Endothelial cell of umbilical vein (primary cell): ENCODE measurements around the gene KLHL26. TPM values are rescaled to one million over a fixed set of nuclear protein-coding genes. Genes with fewer than 3 reads are reported as not detected.

Experiments used
- BruUV-seq: library from RNA; stranded (reverse); fragments of 400-500 nt; replicated peaks from 2 replicates; lab custom pipeline; 2021; lab: Mats Ljungman, UMichigan
- CTCF ChIA-PET: fragments of 300-600, 350-600 bp; sonication (Branson Sonifier 250); formaldehyde crosslinking; loops from one replicate; lab custom pipeline; 2021; ENCODE audit warnings: antibody characterized with exemption, inconsistent platforms; lab: Charles Lee
- POLR2A ChIA-PET: fragments of 300-600, 350-600 bp; sonication (Branson Sonifier 250); formaldehyde crosslinking; loops from one replicate; lab custom pipeline; 2021; ENCODE audit warnings: antibody characterized with exemption, inconsistent platforms; lab: Charles Lee
- DNase-seq: peaks from one replicate; pipeline ENCODE4 v3.0.0-alpha.2; 2011; ENCODE audit warnings: low read depth, low spot score
- FAIRE-seq: peaks from 2 replicates; lab custom pipeline; 2011; peaks lifted over from hg19 to GRCh38; lab: Jason Lieb, UNC
- H2AFZ ChIP-seq: 2 replicates; pipeline ENCODE4 v1.6.0; 2012; ENCODE audit warnings: low read depth, low read length, control low read depth, inconsistent platforms
- H3K27ac ChIP-seq: 2 replicates; pipeline ENCODE4 v1.5.1; 2011; ENCODE audit warnings: low read depth, mild to moderate bottlenecking, control low read depth, low read length, moderate library complexity; ENCODE audit not compliant: insufficient read depth
- H3K27me3 ChIP-seq, 2 experiments: 2 replicates each; pipeline versions ENCODE4 v1.6.0 to v1.6.1; 2011; ENCODE audit warnings: low read length in 2 of 2, mixed read lengths in 1 of 2; ENCODE audit not compliant: control insufficient read depth in 2 of 2, insufficient read depth in 2 of 2
- H3K36me3 ChIP-seq, 2 experiments: 2 replicates in 1 of 2; 3 replicates in 1 of 2; pipeline ENCODE4 v1.5.1; 2011; ENCODE audit warnings: low read length in 2 of 2, mild to moderate bottlenecking in 1 of 2, moderate library complexity in 1 of 2; ENCODE audit not compliant: control insufficient read depth in 2 of 2, insufficient read depth in 2 of 2; ENCODE audit errors: extremely low read depth in 1 of 2
- H3K4me1 ChIP-seq: 3 replicates; pipeline ENCODE4 v1.5.1; 2011; ENCODE audit warnings: mild to moderate bottlenecking, low read length; ENCODE audit not compliant: control insufficient read depth, insufficient read depth; ENCODE audit errors: extremely low read depth
- H3K4me2 ChIP-seq: 2 replicates; pipeline ENCODE4 v1.6.1; 2011; ENCODE audit warnings: low read length, control low read depth, mixed read lengths; ENCODE audit not compliant: insufficient read depth
- H3K4me3 ChIP-seq, 3 experiments: fragments of 200-600 bp in 1 of 3; sonication (generic), shearing (Covaris generic) in 1 of 3; replicated peaks in 1 of 3; 2 replicates each; pipeline ENCODE4 v1.5.1; 2011 to 2016; ENCODE audit warnings: control low read depth in 3 of 3, low read length in 3 of 3, mild to moderate bottlenecking in 2 of 3, inconsistent platforms in 1 of 3, low read depth in 1 of 3, moderate library complexity in 1 of 3; ENCODE audit not compliant: insufficient read depth in 1 of 3
- H3K79me2 ChIP-seq: 2 replicates; pipeline ENCODE4 v1.6.0; 2012; ENCODE audit warnings: low read length, inconsistent platforms; ENCODE audit not compliant: control insufficient read depth, insufficient read depth
- H3K9ac ChIP-seq: replicated peaks from 2 replicates; pipeline ENCODE3; 2011; ENCODE audit warnings: low read length, control low read depth; ENCODE audit not compliant: insufficient read depth; ENCODE audit errors: extremely low read depth
- H3K9me1 ChIP-seq: replicated peaks from 3 replicates; pipeline ENCODE4 v1.6.0; 2011; ENCODE audit warnings: mild to moderate bottlenecking, low read length; ENCODE audit not compliant: control insufficient read depth, insufficient read depth; ENCODE audit errors: extremely low read depth
- H3K9me3 ChIP-seq: replicated peaks from 2 replicates; pipeline ENCODE4 v1.5.1; 2012; ENCODE audit warnings: low read length, inconsistent platforms; ENCODE audit not compliant: control insufficient read depth, insufficient read depth
- H4K20me1 ChIP-seq: replicated peaks from 2 replicates; pipeline ENCODE3; 2011; ENCODE audit warnings: mild to moderate bottlenecking, low read length; ENCODE audit not compliant: control insufficient read depth, insufficient read depth; ENCODE audit errors: extremely low read depth
- CTCF ChIP-seq, 2 donors: IDR thresholded peaks; 1 replicate in 1 of 2; 2 replicates in 1 of 2; pipeline ENCODE4 v1.5.1; 2011; ENCODE audit warnings: low read length in 2 of 2, mild to moderate bottlenecking in 2 of 2, moderate library complexity in 2 of 2, control low read depth in 1 of 2, inconsistent platforms in 1 of 2, low read depth in 1 of 2; ENCODE audit not compliant: insufficient read depth in 1 of 2; ENCODE audit errors: extremely low read depth in 1 of 2
- EZH2 ChIP-seq: IDR thresholded peaks from 2 replicates; pipeline ENCODE4 v1.6.1; 2012; ENCODE audit warnings: borderline replicate concordance, low read depth, mild to moderate bottlenecking, moderate library complexity, low read length, inconsistent platforms; ENCODE audit not compliant: severe bottlenecking
- FOS ChIP-seq: IDR thresholded peaks from 2 replicates; pipeline ENCODE4 v1.6.1; 2011; ENCODE audit warnings: mild to moderate bottlenecking, low read length, moderate library complexity, borderline replicate concordance; ENCODE audit not compliant: insufficient read depth
- GATA2 ChIP-seq: IDR thresholded peaks from 2 replicates; pipeline ENCODE4 v1.7.0; 2011; ENCODE audit warnings: low read depth, mild to moderate bottlenecking, moderate library complexity, mixed read lengths, low read length; ENCODE audit not compliant: insufficient read length, insufficient read depth
- JUN ChIP-seq: IDR thresholded peaks from 2 replicates; pipeline ENCODE4 v1.6.1; 2011; ENCODE audit warnings: borderline replicate concordance, low read depth; ENCODE audit not compliant: insufficient read length, insufficient read depth
- MYC ChIP-seq: IDR thresholded peaks from one replicate; pipeline ENCODE4 v1.6.1; 2011; ENCODE audit warnings: mild to moderate bottlenecking, low read depth, low read length
- POLR2A ChIP-seq: IDR thresholded peaks from 2 replicates; pipeline ENCODE4 v1.6.1; 2012; ENCODE audit warnings: low read depth, mild to moderate bottlenecking, control low read depth, low read length
- POLR2AphosphoS5 ChIP-seq: IDR thresholded peaks from 2 replicates; pipeline ENCODE4 v1.6.1; 2012; ENCODE audit warnings: low read depth, mild to moderate bottlenecking, control low read depth, low read length, moderate library complexity; ENCODE audit not compliant: insufficient read depth
- dilution Hi-C: fragments of 300-500 bp; cut with MboI; formaldehyde crosslinking; loops from one replicate; pipeline ENCODE4 v1.15.0; 2019; ENCODE audit warnings: low sequenced_read_pairs; ENCODE audit not compliant: extremely low pct_ligation_motif_present
- intact Hi-C: fragments of 100-400 bp; cut with micrococcal nuclease; formaldehyde crosslinking; loops from one replicate; pipeline ENCODE4 v1.10.0; 2022
- polyA plus RNA-seq, 4 experiments: library from polyadenylated mRNA; depleted of rRNA in 3 of 4; stranded (reverse) in 3 of 4; unstranded in 1 of 4; fragments of >200 nt; gene quantifications; 2 replicates each; pipeline versions ENCODE4 v1.2.1 to v1.2.3, GENCODE V29; 2011 to 2012; ENCODE audit warnings: missing spikeins in 1 of 4
- total RNA-seq: library from RNA; stranded (reverse); gene quantifications from 2 replicates; pipeline ENCODE4 v1.2.3, GENCODE V29; 2021
- TF ChIP-seq, protein P1 (sequence below): IDR thresholded peaks from 2 replicates; pipeline ENCODE4 v1.6.1; 2011; ENCODE audit not compliant: insufficient read depth, insufficient read length

KLHL26 gene
- total and polyA plus RNA-seq, 2 donors (not counting 3 experiments of a cell fraction or from before 2014, with no cell fraction given): 2.4 to 6.2 TPM

DNA sequence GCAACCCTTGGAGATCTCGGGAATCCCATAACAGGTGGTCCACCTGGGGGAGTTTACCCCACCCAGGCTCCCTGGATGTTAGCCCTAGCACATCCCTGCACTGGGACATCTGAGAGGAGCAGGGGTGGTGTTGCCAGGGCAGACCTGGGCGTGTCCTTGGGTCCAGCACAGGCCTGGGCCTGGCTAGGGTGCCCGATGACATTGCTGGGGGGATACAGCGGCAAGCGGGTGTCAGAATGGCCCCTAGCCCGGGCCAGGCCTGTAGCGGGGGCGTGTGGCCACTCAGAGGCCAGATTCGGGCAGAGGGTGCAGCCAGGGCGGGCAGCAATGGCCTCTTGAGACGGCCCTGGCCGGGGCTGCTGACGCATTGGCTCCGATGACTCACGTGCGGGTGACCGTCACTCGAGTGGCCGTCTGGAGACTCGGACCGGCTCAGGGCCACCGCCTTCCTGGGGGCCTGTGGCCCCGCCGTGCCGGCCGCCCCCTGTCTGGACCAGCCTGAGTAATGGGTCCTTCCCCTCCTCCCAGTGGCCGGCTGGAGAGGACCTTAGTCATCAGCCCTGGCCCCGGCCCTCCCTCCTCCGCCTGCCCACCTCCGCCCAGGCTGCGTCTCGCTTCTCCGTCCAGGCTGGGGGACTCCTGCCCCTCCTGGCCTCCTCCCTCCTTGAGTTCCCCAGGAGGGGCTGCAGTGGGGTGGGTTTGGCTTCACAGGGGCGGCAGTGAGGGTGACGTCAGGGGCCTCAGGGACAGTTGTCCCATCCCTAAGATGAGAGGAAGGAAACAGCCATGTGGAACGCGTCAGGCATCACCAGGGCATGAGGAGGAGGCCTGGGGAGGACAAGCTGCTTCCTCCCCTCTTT, 23.5 kb downstream of the KLHL26 start:
- no peak for TF ChIP-seq POLR2AphosphoS5
- no peak for TF ChIP-seq CTCF (IDR thresholded peaks at IDR 0.05; ENCODE audit: extremely low read depth in 1 of 2, insufficient read depth in 1 of 2, low read depth in 1 of 2, low read length in 2 of 2)
- no peak for TF ChIP-seq POLR2A
- TF ChIP-seq FOS: no peak
- no peak for TF ChIP-seq MYC
- TF ChIP-seq, protein P1, sequence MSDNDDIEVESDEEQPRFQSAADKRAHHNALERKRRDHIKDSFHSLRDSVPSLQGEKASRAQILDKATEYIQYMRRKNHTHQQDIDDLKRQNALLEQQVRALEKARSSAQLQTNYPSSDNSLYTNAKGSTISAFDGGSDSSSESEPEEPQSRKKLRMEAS: no peak
- no peak for TF ChIP-seq GATA2
- TF ChIP-seq EZH2: no peak
- TF ChIP-seq JUN: no peak
- H3K27me3 ChIP-seq: no peaks in the 10 kb centered on the region
- H3K4me1 ChIP-seq: peaks cover 3% of the 10 kb centered on the region
- no peak overlapping the region for H3K4me3 ChIP-seq
- H3K4me2 ChIP-seq: no peak overlapping the region
- DNase-seq (no peak), FAIRE-seq (no peak)
- dilution Hi-C loops: no loop called here
- no peaks in the 10 kb centered on the region for H3K36me3 ChIP-seq
- H2AFZ ChIP-seq: no peak overlapping the region
- CTCF ChIA-PET: interaction anchor here (0.9 to 1.5 kb wide), 4 partner anchors 12 to 187 kb away, joined by 3 to 7 read pairs (median 4); no protein-coding TSS in a partner anchor
- no peak overlapping the region for H3K27ac ChIP-seq
- H4K20me1 ChIP-seq: no peaks in the 10 kb centered on the region
- no peaks in the 10 kb centered on the region for H3K79me2 ChIP-seq
- BruUV-seq: no TSS peak
- H3K9me1 ChIP-seq: no peaks in the 10 kb centered on the region
- no peak overlapping the region for H3K9ac ChIP-seq
- H3K9me3 ChIP-seq: no peaks in the 10 kb centered on the region
- POLR2A ChIA-PET: no interaction called here
- intact Hi-C loops: loop anchor here (1.0 kb wide), 1 partner anchor 10 kb away; no protein-coding TSS in a partner anchor
